Measurements from ENCODE around the gene TBCE.

Gene TBCE

GRCh38 chr1:235424092-235424491, 56.9 kb downstream of the TBCE start:
- DNase-seq (ENCODE audit: insufficient read length, low spot score) (no peak), FAIRE-seq (no peak)
- no peak for TF ChIP-seq PAX5 (IDR thresholded peaks at IDR 0.05; ENCODE audit: insufficient read depth, low read length, severe bottlenecking)

- FAIRE-seq: no peak
- TF ChIP-seq POLR2A (IDR thresholded peaks at IDR 0.05; ENCODE audit: low read depth, low read length): no peak
- no peak for DNase-seq (ENCODE audit: insufficient read length, low spot score)
These were observed 58.1 kb downstream of the TBCE start for GRCh38 chr1:235425357-235425756.

- TF ChIP-seq POLR2A (IDR thresholded peaks at IDR 0.05; ENCODE audit: low read depth, low read length): no peak
- no peak for TF ChIP-seq POLR2AphosphoS5 (IDR thresholded peaks at IDR 0.05; ENCODE audit: low read depth, low read length)
- FAIRE-seq: no peak
- DNase-seq (ENCODE audit: insufficient read length, low spot score): no peak
These were observed 58.9 kb downstream of the TBCE start for GRCh38 chr1:235426143-235426542.

- no peak for DNase-seq (ENCODE audit: insufficient read length, low spot score)
- TF ChIP-seq PAX5 (IDR thresholded peaks at IDR 0.05; ENCODE audit: insufficient read depth, low read length, severe bottlenecking) (no peak), POLR2AphosphoS5 (IDR thresholded peaks at IDR 0.05; ENCODE audit: low read depth, low read length) (no peak)
- FAIRE-seq: no peak
These were observed 59.5 kb downstream of the TBCE start for GRCh38 chr1:235426680-235427079.

GRCh38 chr1:235427447-235427846, 60.2 kb downstream of the TBCE start:
- DNase-seq (ENCODE audit: insufficient read length, low spot score): no peak
- TF ChIP-seq PAX5 (IDR thresholded peaks at IDR 0.05; ENCODE audit: insufficient read depth, low read length, severe bottlenecking) (no peak), POLR2A (IDR thresholded peaks at IDR 0.05; ENCODE audit: low read depth, low read length) (no peak), TAF1 (IDR thresholded peaks at IDR 0.05; ENCODE audit: low read depth, low read length) (no peak), POLR2AphosphoS5 (IDR thresholded peaks at IDR 0.05; ENCODE audit: low read depth, low read length) (no peak), POU2F2 (IDR thresholded peaks at IDR 0.05; ENCODE audit: low read depth, low read length) (no peak), SPI1 (IDR thresholded peaks at IDR 0.05; ENCODE audit: low read depth, low read length) (no peak)
- FAIRE-seq: no peak

- DNase-seq (ENCODE audit: insufficient read length, low spot score): no peak
- TF ChIP-seq SPI1 (IDR thresholded peaks at IDR 0.05; ENCODE audit: low read depth, low read length) (no peak), TAF1 (IDR thresholded peaks at IDR 0.05; ENCODE audit: low read depth, low read length) (no peak), POU2F2 (IDR thresholded peaks at IDR 0.05; ENCODE audit: low read depth, low read length) (no peak), POLR2AphosphoS5 (IDR thresholded peaks at IDR 0.05; ENCODE audit: low read depth, low read length) (no peak), PAX5 (IDR thresholded peaks at IDR 0.05; ENCODE audit: insufficient read depth, low read length, severe bottlenecking) (no peak), POLR2A (IDR thresholded peaks at IDR 0.05; ENCODE audit: low read depth, low read length) (no peak)
- FAIRE-seq: no peak
These were observed 61.9 kb downstream of the TBCE start for GRCh38 chr1:235429143-235429542.

- no peak for DNase-seq (ENCODE audit: insufficient read length, low spot score)
- FAIRE-seq: no peak
- no peak for TF ChIP-seq POLR2AphosphoS5 (IDR thresholded peaks at IDR 0.05; ENCODE audit: low read depth, low read length)
- no peak for TF ChIP-seq TAF1 (IDR thresholded peaks at IDR 0.05; ENCODE audit: low read depth, low read length)
- TF ChIP-seq PAX5 (IDR thresholded peaks at IDR 0.05; ENCODE audit: insufficient read depth, low read length, severe bottlenecking): no peak
- no peak for TF ChIP-seq POU2F2 (IDR thresholded peaks at IDR 0.05; ENCODE audit: low read depth, low read length)
- TF ChIP-seq POLR2A (IDR thresholded peaks at IDR 0.05; ENCODE audit: low read depth, low read length): no peak
- no peak for TF ChIP-seq SPI1 (IDR thresholded peaks at IDR 0.05; ENCODE audit: low read depth, low read length)
These were observed 63.8 kb downstream of the TBCE start for GRCh38 chr1:235430991-235431390.

GRCh38 chr1:235434001-235434400, 66.8 kb downstream of the TBCE start:
- TF ChIP-seq POLR2A (IDR thresholded peaks at IDR 0.05; ENCODE audit: low read depth, low read length) (no peak), POLR2AphosphoS5 (IDR thresholded peaks at IDR 0.05; ENCODE audit: low read depth, low read length) (no peak), TAF1 (IDR thresholded peaks at IDR 0.05; ENCODE audit: low read depth, low read length) (no peak), PAX5 (IDR thresholded peaks at IDR 0.05; ENCODE audit: insufficient read depth, low read length, severe bottlenecking) (no peak), SPI1 (IDR thresholded peaks at IDR 0.05; ENCODE audit: low read depth, low read length) (no peak), POU2F2 (IDR thresholded peaks at IDR 0.05; ENCODE audit: low read depth, low read length) (no peak)
- DNase-seq (ENCODE audit: insufficient read length, low spot score) (no peak), FAIRE-seq (no peak)

- no peak for TF ChIP-seq POU2F2 (IDR thresholded peaks at IDR 0.05; ENCODE audit: low read depth, low read length)
- TF ChIP-seq PAX5 (IDR thresholded peaks at IDR 0.05; ENCODE audit: insufficient read depth, low read length, severe bottlenecking): no peak
- TF ChIP-seq POLR2A (IDR thresholded peaks at IDR 0.05; ENCODE audit: low read depth, low read length): no peak
- no peak for TF ChIP-seq SPI1 (IDR thresholded peaks at IDR 0.05; ENCODE audit: low read depth, low read length)
- TF ChIP-seq POLR2AphosphoS5 (IDR thresholded peaks at IDR 0.05; ENCODE audit: low read depth, low read length): no peak
- no peak for TF ChIP-seq TAF1 (IDR thresholded peaks at IDR 0.05; ENCODE audit: low read depth, low read length)
- DNase-seq (ENCODE audit: insufficient read length, low spot score): no peak
- no peak for FAIRE-seq
These were observed 74.0 kb downstream of the TBCE start for GRCh38 chr1:235441159-235441685.

- FAIRE-seq (no peak), DNase-seq (ENCODE audit: insufficient read length, low spot score) (no peak)
- TF ChIP-seq TAF1 (IDR thresholded peaks at IDR 0.05; ENCODE audit: low read depth, low read length) (no peak), POU2F2 (IDR thresholded peaks at IDR 0.05; ENCODE audit: low read depth, low read length) (no peak), POLR2AphosphoS5 (IDR thresholded peaks at IDR 0.05; ENCODE audit: low read depth, low read length) (no peak), POLR2A (IDR thresholded peaks at IDR 0.05; ENCODE audit: low read depth, low read length) (no peak), SPI1 (IDR thresholded peaks at IDR 0.05; ENCODE audit: low read depth, low read length) (no peak), PAX5 (IDR thresholded peaks at IDR 0.05; ENCODE audit: insufficient read depth, low read length, severe bottlenecking) (no peak)
These were observed 75.7 kb downstream of the TBCE start for GRCh38 chr1:235442788-235443429.

GRCh38 chr1:235448616-235449015, 81.4 kb downstream of the TBCE start:
- TF ChIP-seq POLR2A (IDR thresholded peaks at IDR 0.05; ENCODE audit: low read depth, low read length): no peak
- TF ChIP-seq TAF1 (IDR thresholded peaks at IDR 0.05; ENCODE audit: low read depth, low read length): no peak
- TF ChIP-seq PAX5 (IDR thresholded peaks at IDR 0.05; ENCODE audit: insufficient read depth, low read length, severe bottlenecking): no peak
- TF ChIP-seq POU2F2 (IDR thresholded peaks at IDR 0.05; ENCODE audit: low read depth, low read length): no peak
- TF ChIP-seq POLR2AphosphoS5 (IDR thresholded peaks at IDR 0.05; ENCODE audit: low read depth, low read length): no peak
- TF ChIP-seq SPI1 (IDR thresholded peaks at IDR 0.05; ENCODE audit: low read depth, low read length): no peak
- DNase-seq (ENCODE audit: insufficient read length, low spot score) (no peak), FAIRE-seq (no peak)
